Gastrocnemius medialis (tissue), 4 donors: ENCODE data around the gene TNS1. TPM values are rescaled to one million over a fixed set of nuclear protein-coding genes. Genes with fewer than 3 reads are reported as not detected.
A peak's percentile ranks its signal among the peaks of the same experiment; 100 is the strongest.

Experiments used
- ATAC-seq, 2 donors: fragments of 150-250 bp; one replicate each; pipeline ENCODE4 v1.9.1; 2016
- DNase-seq, 2 donors: peaks; one replicate each; pipeline ENCODE4 v3.0.0-alpha.2; 2019
- H3K27ac ChIP-seq, 4 donors: fragments of 200-600 bp; sonication (generic); 1 replicate in 1 of 4; 2 replicates in 3 of 4; pipeline ENCODE4 v1.5.1; 2016 to 2018; ENCODE audit warnings: mild to moderate bottlenecking in 2 of 4, moderate library complexity in 1 of 4
- H3K27me3 ChIP-seq, 3 donors: fragments of 200-600 bp; sonication (generic) in 2 of 3; 1 replicate in 1 of 3; 2 replicates in 2 of 3; pipeline versions ENCODE4 v1.5.1 to v1.6.0; 2016 to 2019; ENCODE audit warnings: mild to moderate bottlenecking in 1 of 3, moderate library complexity in 1 of 3
- H3K36me3 ChIP-seq, 2 donors: fragments of 200-600 bp; sonication (generic) in 1 of 2; one replicate each; pipeline ENCODE4 v1.5.1; 2017 to 2018
- H3K4me1 ChIP-seq, 2 donors: fragments of 200-600 bp; sonication (generic) in 1 of 2; one replicate each; pipeline ENCODE4 v1.5.1; 2016 to 2017; ENCODE audit warnings: mild to moderate bottlenecking in 2 of 2
- H3K4me3 ChIP-seq, 4 donors: fragments of 200-600 bp; sonication (generic) in 3 of 4; 1 replicate in 1 of 4; 2 replicates in 3 of 4; pipeline ENCODE4 v1.5.1; 2016 to 2019; ENCODE audit warnings: mild to moderate bottlenecking in 2 of 4
- H3K9me3 ChIP-seq, 3 donors: fragments of 200-600 bp; sonication (generic) in 2 of 3; 1 replicate in 1 of 3; 2 replicates in 2 of 3; pipeline ENCODE4 v1.5.1; 2016 to 2019
- CTCF ChIP-seq, 5 experiments: fragments of 450-650 bp in 3 of 5; fragments of 200-600 bp in 2 of 5; sonication (generic) in 2 of 5; IDR thresholded peaks in 4 of 5; conservative IDR thresholded peaks in 1 of 5; 1 replicate in 4 of 5; 2 replicates in 1 of 5; pipeline ENCODE4 v1.5.1; 2016 to 2019; ENCODE audit warnings: antibody characterized with exemption in 5 of 5, mild to moderate bottlenecking in 3 of 5, moderate library complexity in 3 of 5
- POLR2A ChIP-seq, 2 donors: fragments of 450-650 bp; IDR thresholded peaks; one replicate each; pipeline ENCODE4 v1.6.1; 2017; ENCODE audit warnings: antibody characterized with exemption in 2 of 2, mild to moderate bottlenecking in 2 of 2, moderate library complexity in 2 of 2
- in situ Hi-C, 4 donors: fragments of 200-750 bp; cut with MboI; loops; one replicate each; pipeline versions ENCODE4 v1.15.0 to v1.8.0; 2017; ENCODE audit warnings: low sequenced_read_pairs in 4 of 4
- intact Hi-C: fragments of 100-400 bp; cut with DNase I; formaldehyde crosslinking; loops from one replicate; pipeline ENCODE4 v1.15.1; 2023; ENCODE audit warnings: low total_unique reads
- total RNA-seq, 4 donors: library from RNA; depleted of rRNA; stranded (reverse); fragments of >200 nt; gene quantifications; one replicate each; pipeline versions ENCODE4 v1.1.0 to v1.2.3, GENCODE V29; 2016

The TNS1 gene
- total RNA-seq, 4 donors from 2014 or later: 407 to 670 (median 484) TPM

GRCh38 chr2:217808326-217808725 is 194.5 kb downstream of the TNS1 start:
- in situ Hi-C loops: no loop called here
- intact Hi-C loops: no loop called here

GRCh38 chr2:217807753-217808152 is 195.0 kb downstream of the TNS1 start:
- H3K4me1 ChIP-seq: peaks cover 47 to 85% of the 10 kb centered on the region in 2 donors
- TF ChIP-seq CTCF (IDR thresholded peaks at IDR 0.05 in 4 of 5, conservative IDR thresholded peaks at IDR 0.05 in 1 of 5) (no peak), POLR2A (IDR thresholded peaks at IDR 0.05) (no peak)
- H3K27ac ChIP-seq: peak overlapping the region; percentile 56 to 82 (median 76)
- H3K27me3 ChIP-seq: no peaks in the 10 kb centered on the region
- H3K4me3 ChIP-seq: no peak overlapping the region
- peaks cover 0 to 82% of the 10 kb centered on the region in 2 donors for H3K36me3 ChIP-seq
- intact Hi-C loops: no loop called here
- ATAC-seq: no peak
- H3K9me3 ChIP-seq: no peaks in the 10 kb centered on the region
- no peak for DNase-seq
- in situ Hi-C loops: no loop called here

More at GRCh38 chr2:217808326-217808725, 194.5 kb downstream of the TNS1 start:
- TF ChIP-seq POLR2A (IDR thresholded peaks at IDR 0.05) (no peak), CTCF (IDR thresholded peaks at IDR 0.05 in 4 of 5, conservative IDR thresholded peaks at IDR 0.05 in 1 of 5) (no peak)
- Histone ChIP-seq H3K27ac (peak overlapping the region; percentile 56 to 82 (median 76)), H3K4me3 (no peak overlapping the region), H3K9me3 (no peaks in the 10 kb centered on the region), H3K36me3 (peaks cover 0 to 82% of the 10 kb centered on the region in 2 donors), H3K4me1 (peaks cover 53 to 85% of the 10 kb centered on the region in 2 donors), H3K27me3 (no peaks in the 10 kb centered on the region)
- ATAC-seq (no peak), DNase-seq (no peak)

GRCh38 chr2:217807025-217807424 is 195.8 kb downstream of the TNS1 start:
- peak overlapping the region; percentile 73 to 82 (median 80) for H3K27ac ChIP-seq
- in situ Hi-C loops: no loop called here
- intact Hi-C loops: no loop called here
- no peaks in the 10 kb centered on the region for H3K9me3 ChIP-seq
- H3K4me3 ChIP-seq: no peak overlapping the region
- H3K27me3 ChIP-seq: no peaks in the 10 kb centered on the region
- H3K36me3 ChIP-seq: peaks cover 0 to 82% of the 10 kb centered on the region in 2 donors
- no peak for ATAC-seq
- H3K4me1 ChIP-seq: peaks cover 42 to 78% of the 10 kb centered on the region in 2 donors
- TF ChIP-seq CTCF (IDR thresholded peaks at IDR 0.05 in 4 of 5, conservative IDR thresholded peaks at IDR 0.05 in 1 of 5): no peak
- no peak for TF ChIP-seq POLR2A (IDR thresholded peaks at IDR 0.05)
- no peak for DNase-seq

- Histone ChIP-seq H3K9me3 (no peaks in the 10 kb centered on the region), H3K27ac (peak overlapping the region; percentile 73 to 82 (median 80)), H3K4me3 (no peak overlapping the region), H3K27me3 (no peaks in the 10 kb centered on the region), H3K36me3 (peaks cover 0 to 82% of the 10 kb centered on the region in 2 donors), H3K4me1 (peaks cover 36 to 73% of the 10 kb centered on the region in 2 donors)
- intact Hi-C loops: no loop called here
- DNase-seq: no peak
- ATAC-seq: no peak
- TF ChIP-seq POLR2A (IDR thresholded peaks at IDR 0.05): no peak
- TF ChIP-seq CTCF (IDR thresholded peaks at IDR 0.05 in 4 of 5, conservative IDR thresholded peaks at IDR 0.05 in 1 of 5): no peak
- in situ Hi-C loops: no loop called here
Observed at GRCh38 chr2:217806482-217806765, 196.4 kb downstream of the TNS1 start.
